ENCODE data around the gene TOB1. TPM values are rescaled to one million over a fixed set of nuclear protein-coding genes. Genes with fewer than 3 reads are reported as not detected.

Gene TOB1
- total and polyA plus RNA-seq, 3 donors from 2014 or later, result 18.4 to 42.8 (median 26.1) TPM

DNA sequence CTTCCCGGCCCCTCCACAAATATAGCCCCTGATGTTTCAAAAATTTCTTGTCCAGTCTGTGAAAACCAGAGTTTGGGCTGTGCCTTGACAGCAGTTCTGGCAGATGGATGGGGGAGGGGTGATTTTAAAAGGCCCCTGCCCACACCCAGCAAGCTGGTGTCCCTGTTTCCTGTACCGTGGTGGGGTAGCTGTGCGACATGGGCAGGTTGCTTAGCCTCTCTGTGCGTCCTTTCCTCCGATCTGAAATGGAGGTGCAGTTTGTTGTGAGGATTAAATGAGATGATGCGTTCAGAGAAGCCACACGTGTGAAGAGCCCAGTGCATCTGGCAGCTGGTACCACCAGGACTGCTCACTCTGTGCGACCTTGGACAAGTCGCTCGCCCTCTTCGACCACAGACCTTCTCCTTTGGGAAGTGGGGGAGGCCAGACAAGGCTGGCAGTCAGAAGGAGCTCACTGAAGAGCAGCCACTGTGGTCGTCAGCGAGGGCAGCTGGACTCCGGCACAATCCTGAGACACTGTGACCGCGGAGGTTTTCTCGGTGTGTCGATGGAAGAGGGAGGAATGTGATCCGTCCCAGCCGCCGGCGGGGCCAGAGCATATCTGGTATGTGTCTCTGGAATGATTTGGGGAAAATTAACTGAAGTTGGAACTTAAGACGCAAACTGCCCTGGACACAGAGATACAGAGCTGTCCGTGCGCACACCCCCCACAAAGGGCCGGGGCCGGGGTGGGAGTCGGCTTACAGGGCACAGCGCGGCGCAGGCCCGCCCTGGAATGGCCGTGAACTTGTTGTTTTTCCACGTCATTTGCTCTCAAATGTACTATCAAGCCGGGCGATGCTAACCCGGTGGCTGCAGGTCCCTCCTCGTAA lies 31.5 kb downstream of the TOB1 start:
- peak overlapping the region; percentile 59 to 87 for H3K27ac ChIP-seq
- peak overlapping the region in 1 of 2 donors; percentile 2 for H3K4me3 ChIP-seq
- no peaks in the 10 kb centered on the region for H3K27me3 ChIP-seq
- no peak for TF ChIP-seq CTCF (IDR thresholded peaks at IDR 0.05)
- no peak for TF ChIP-seq POLR2A (IDR thresholded peaks at IDR 0.05)
- DNase-seq, result peak; percentile 80
- H3K36me3 ChIP-seq (ENCODE audit: low read depth, missing control alignments), result no peaks in the 10 kb centered on the region
- intact Hi-C loops (cut with DNase I; ENCODE audit: low total_unique reads), result loop anchor here (5.0 to 10.0 kb wide), 2 partner anchors 47 to 280 kb away; no protein-coding TSS in a partner anchor
- WGBS, 2 donors, result 11 to 36% methylated on average over 13 to 38 of the region's 38 CpGs
- H3K4me1 ChIP-seq, result peaks cover 59% of the 10 kb centered on the region
- H3K9me3 ChIP-seq, result no peaks in the 10 kb centered on the region

DNA sequence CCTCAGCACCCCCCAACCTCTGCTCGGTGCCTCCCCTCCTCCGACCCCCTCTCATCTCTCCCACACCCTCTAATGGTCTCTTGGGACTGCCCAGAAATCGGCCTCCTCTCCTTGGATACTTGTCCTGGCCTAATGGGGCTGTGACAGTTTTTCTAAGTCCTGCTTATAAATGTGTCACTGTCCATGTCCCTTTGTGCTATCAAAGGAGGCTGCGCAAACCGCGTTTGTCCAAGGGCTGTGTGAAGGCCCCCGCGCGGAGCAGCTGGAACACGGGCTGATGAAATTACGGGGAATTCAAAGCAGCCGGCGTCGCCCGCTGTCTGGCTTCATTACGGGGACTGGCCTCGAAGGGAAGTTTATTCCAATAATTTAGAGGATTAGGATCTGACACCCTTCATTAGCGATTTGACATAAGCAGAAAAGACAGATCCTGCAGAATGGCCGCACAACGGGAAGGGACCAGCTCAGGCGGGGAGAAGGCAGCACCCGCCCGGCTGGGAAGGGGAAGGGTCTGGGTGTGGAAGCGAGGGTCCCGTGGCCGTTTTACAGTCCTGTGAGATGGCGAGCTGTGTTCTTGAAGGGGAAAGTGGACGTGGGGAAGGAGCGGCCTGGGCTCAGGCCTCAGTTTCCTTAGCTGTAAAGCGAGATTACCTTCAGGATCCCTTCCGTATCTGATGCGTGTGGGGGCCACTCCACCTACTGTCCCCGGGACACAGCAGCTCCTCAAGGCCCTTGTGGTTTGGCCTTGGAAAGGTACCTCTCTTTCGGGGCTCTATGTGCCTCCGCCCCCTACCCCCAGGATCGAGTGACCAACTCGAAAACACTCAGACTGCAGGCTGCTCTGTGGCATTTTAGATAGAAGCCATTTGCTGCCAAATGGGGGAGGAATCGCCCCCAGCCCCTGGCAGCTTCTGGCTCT lies 32.4 kb downstream of the TOB1 start:
- intact Hi-C loops (cut with DNase I; ENCODE audit: low total_unique reads), result loop anchor here (10.0 kb wide), 1 partner anchor 279 kb away; no protein-coding TSS in a partner anchor
- no peak for DNase-seq
- Histone ChIP-seq H3K36me3 (ENCODE audit: low read depth, missing control alignments) (no peaks in the 10 kb centered on the region), H3K27ac (peak overlapping the region in 1 of 2 donors; percentile 87), H3K9me3 (no peaks in the 10 kb centered on the region), H3K27me3 (no peaks in the 10 kb centered on the region), H3K4me3 (peak overlapping the region in 1 of 2 donors; percentile 13), H3K4me1 (peaks cover 65% of the 10 kb centered on the region)
- WGBS, 2 donors, result 68 to 69% methylated on average over 37 to 38 of the region's 38 CpGs
- TF ChIP-seq POLR2A (IDR thresholded peaks at IDR 0.05) (no peak), CTCF (IDR thresholded peaks at IDR 0.05) (no peak)

GRCh38 chr17:50832864-50833381 lies 33.2 kb downstream of the TOB1 start:
- H3K27me3 ChIP-seq, result no peaks in the 10 kb centered on the region
- no peaks in the 10 kb centered on the region for H3K36me3 ChIP-seq (ENCODE audit: low read depth, missing control alignments)
- no peak overlapping the region for H3K4me3 ChIP-seq
- H3K27ac ChIP-seq, result no peak overlapping the region
- no peak for DNase-seq
- H3K4me1 ChIP-seq, result peaks cover 63% of the 10 kb centered on the region
- no peaks in the 10 kb centered on the region for H3K9me3 ChIP-seq
- no peak for TF ChIP-seq POLR2A (IDR thresholded peaks at IDR 0.05)
- TF ChIP-seq CTCF (IDR thresholded peaks at IDR 0.05), result no peak
- WGBS, 2 donors, result 54 to 57% methylated on average over 13 of the region's 13 CpGs
- intact Hi-C loops (cut with DNase I; ENCODE audit: low total_unique reads), result loop anchor here (10.0 kb wide), 1 partner anchor 278 kb away; no protein-coding TSS in a partner anchor

DNA sequence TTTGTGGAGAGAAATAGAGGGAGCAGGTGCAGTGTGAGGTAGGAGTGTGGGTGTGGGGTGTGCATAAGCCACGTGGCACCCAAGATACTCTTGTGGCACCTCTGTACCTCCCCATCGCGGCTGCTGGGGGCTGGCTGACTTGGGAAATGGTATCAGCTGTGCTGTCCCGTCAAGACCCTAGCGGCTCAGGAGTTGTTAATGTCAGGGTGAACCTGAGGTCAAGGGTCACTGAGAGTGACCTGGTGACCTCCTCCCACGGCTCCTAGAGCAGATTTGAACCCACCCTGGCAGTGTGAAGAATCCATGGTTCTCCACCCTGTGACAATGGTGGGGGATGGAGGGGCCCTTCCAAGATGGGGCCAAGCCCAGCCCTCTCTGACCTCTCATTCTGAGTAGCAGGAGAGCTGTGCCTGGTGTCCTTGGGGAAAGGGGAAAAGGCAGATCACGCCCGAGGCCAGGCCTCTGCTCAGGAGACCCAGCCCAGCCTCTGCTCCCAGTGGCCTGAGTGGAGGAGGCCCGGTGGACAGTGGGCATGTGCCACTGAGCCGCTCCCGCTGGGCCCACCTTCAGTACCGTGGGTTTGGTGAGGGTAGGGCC lies 33.8 kb downstream of the TOB1 start:
- Histone ChIP-seq H3K36me3 (ENCODE audit: low read depth, missing control alignments) (no peaks in the 10 kb centered on the region), H3K27me3 (no peaks in the 10 kb centered on the region), H3K27ac (no peak overlapping the region), H3K9me3 (no peaks in the 10 kb centered on the region), H3K4me1 (peaks cover 58% of the 10 kb centered on the region), H3K4me3 (no peak overlapping the region)
- 80 to 89% methylated on average over 4 to 12 of the region's 12 CpGs for WGBS, 2 donors
- intact Hi-C loops (cut with DNase I; ENCODE audit: low total_unique reads), result loop anchor here (10.0 kb wide), 1 partner anchor 278 kb away; no protein-coding TSS in a partner anchor
- no peak for DNase-seq
- TF ChIP-seq CTCF (IDR thresholded peaks at IDR 0.05), result no peak
- TF ChIP-seq POLR2A (IDR thresholded peaks at IDR 0.05), result no peak
